Lower leg skin (tissue), 4 donors: Measurements from ENCODE around the gene MKRN2OS. TPM values are rescaled to one million over a fixed set of nuclear protein-coding genes. Genes with fewer than 3 reads are reported as not detected.

Source experiments
- DNase-seq, 2 donors: peaks; one replicate each; pipeline ENCODE4 v3.0.0-alpha.2; 2019; ENCODE audit warnings: low spot score in 2 of 2
- H3K4me3 ChIP-seq: fragments of 200-600 bp; sonication (generic); 2 replicates; pipeline ENCODE4 v1.5.1; 2017; ENCODE audit warnings: mild to moderate bottlenecking, low read depth; ENCODE audit not compliant: poor library complexity, severe bottlenecking
- CTCF ChIP-seq, 3 donors: fragments of 450-650 bp; IDR thresholded peaks; one replicate each; pipeline ENCODE4 v1.5.1; 2016; ENCODE audit warnings: antibody characterized with exemption in 3 of 3, mild to moderate bottlenecking in 3 of 3, moderate library complexity in 2 of 3
- POLR2A ChIP-seq, 2 donors: fragments of 450-650 bp; IDR thresholded peaks; one replicate each; pipeline ENCODE4 v1.6.1; 2016 to 2017; ENCODE audit warnings: antibody characterized with exemption in 2 of 2, mild to moderate bottlenecking in 1 of 2, moderate library complexity in 1 of 2
- WGBS, 2 donors: methylation state at CpG; one replicate each; pipeline ENCODE4 v1.1.5; 2018; 5-methylcytosine and 5-hydroxymethylcytosine counted together
- intact Hi-C: fragments of 100-400 bp; cut with DNase I; formaldehyde crosslinking; loops from one replicate; pipeline ENCODE4 v1.15.0; 2023; ENCODE audit warnings: low total_unique reads
- total RNA-seq, 4 donors: library from RNA; depleted of rRNA; stranded (reverse); fragments of >200 nt; gene quantifications; one replicate each; pipeline ENCODE4 v1.1.0, GENCODE V29; 2016

The MKRN2OS gene
- total RNA-seq, 4 donors from 2014 or later: 1.8 to 4.3 (median 3.2) TPM

GRCh38 chr3:12541625-12542024, 3.7 kb downstream of the MKRN2OS start:
- intact Hi-C loops: no loop called here
- TF ChIP-seq CTCF (IDR thresholded peaks at IDR 0.05) (no peak), POLR2A (IDR thresholded peaks at IDR 0.05) (no peak)
- no peak overlapping the region for H3K4me3 ChIP-seq
- WGBS, 2 donors: 72 to 78% methylated on average over 8 of the region's 8 CpGs
- no peak for DNase-seq

GRCh38 chr3:12536423-12536822, 8.9 kb downstream of the MKRN2OS start:
- no peak overlapping the region for H3K4me3 ChIP-seq
- 87 to 92% methylated on average over 6 of the region's 6 CpGs for WGBS, 2 donors
- intact Hi-C loops: no loop called here
- TF ChIP-seq POLR2A (IDR thresholded peaks at IDR 0.05) (no peak), CTCF (IDR thresholded peaks at IDR 0.05) (no peak)
- DNase-seq: no peak

GRCh38 chr3:12532182-12532581, 13.1 kb downstream of the MKRN2OS start:
- intact Hi-C loops: no loop called here
- TF ChIP-seq POLR2A (IDR thresholded peaks at IDR 0.05) (no peak), CTCF (IDR thresholded peaks at IDR 0.05) (no peak)
- WGBS, 2 donors: 87 to 89% methylated on average over 5 of the region's 5 CpGs
- no peak for DNase-seq
- H3K4me3 ChIP-seq: no peak overlapping the region

GRCh38 chr3:12527757-12528143, 17.5 kb downstream of the MKRN2OS start:
- WGBS, 2 donors: 89 to 92% methylated on average over 3 of the region's 3 CpGs
- TF ChIP-seq POLR2A (IDR thresholded peaks at IDR 0.05): no peak
- TF ChIP-seq CTCF (IDR thresholded peaks at IDR 0.05): no peak
- no peak for DNase-seq
- intact Hi-C loops: no loop called here
- H3K4me3 ChIP-seq: no peak overlapping the region

GRCh38 chr3:12522721-12523120, 22.6 kb downstream of the MKRN2OS start:
- TF ChIP-seq CTCF (IDR thresholded peaks at IDR 0.05) (no peak), POLR2A (IDR thresholded peaks at IDR 0.05) (no peak)
- 78 to 100% methylated on average over 1 of the region's 1 CpG for WGBS, 2 donors
- intact Hi-C loops: no loop called here
- no peak overlapping the region for H3K4me3 ChIP-seq
- DNase-seq: no peak

- intact Hi-C loops: no loop called here
- 97 to 98% methylated on average over 2 of the region's 2 CpGs for WGBS, 2 donors
These were observed 24.3 kb downstream of the MKRN2OS start for GRCh38 chr3:12521010-12521409.

More at GRCh38 chr3:12521010-12521409, 24.3 kb downstream of the MKRN2OS start:
- H3K4me3 ChIP-seq: no peak overlapping the region
- TF ChIP-seq POLR2A (IDR thresholded peaks at IDR 0.05) (no peak), CTCF (IDR thresholded peaks at IDR 0.05) (no peak)
- no peak for DNase-seq
